ENCODE results near the gene MIOS.

GRCh38 chr7:7564323-7564780 lies 2.3 kb upstream of the MIOS start:
- no peak for TF ChIP-seq ZNF274 (IDR thresholded peaks at IDR 0.05; ENCODE audit: low read depth, low read length)
- TF ChIP-seq SUZ12 (IDR thresholded peaks at IDR 0.05; ENCODE audit: extremely low read depth, insufficient read depth, insufficient read length) = no peak
- TF ChIP-seq YY1 (IDR thresholded peaks at IDR 0.05; ENCODE audit: insufficient read depth, insufficient read length) = no peak

Measured in NT2/D1 (cell line).